Measurements from ENCODE around the gene WDFY4.

The WDFY4 gene

DNA sequence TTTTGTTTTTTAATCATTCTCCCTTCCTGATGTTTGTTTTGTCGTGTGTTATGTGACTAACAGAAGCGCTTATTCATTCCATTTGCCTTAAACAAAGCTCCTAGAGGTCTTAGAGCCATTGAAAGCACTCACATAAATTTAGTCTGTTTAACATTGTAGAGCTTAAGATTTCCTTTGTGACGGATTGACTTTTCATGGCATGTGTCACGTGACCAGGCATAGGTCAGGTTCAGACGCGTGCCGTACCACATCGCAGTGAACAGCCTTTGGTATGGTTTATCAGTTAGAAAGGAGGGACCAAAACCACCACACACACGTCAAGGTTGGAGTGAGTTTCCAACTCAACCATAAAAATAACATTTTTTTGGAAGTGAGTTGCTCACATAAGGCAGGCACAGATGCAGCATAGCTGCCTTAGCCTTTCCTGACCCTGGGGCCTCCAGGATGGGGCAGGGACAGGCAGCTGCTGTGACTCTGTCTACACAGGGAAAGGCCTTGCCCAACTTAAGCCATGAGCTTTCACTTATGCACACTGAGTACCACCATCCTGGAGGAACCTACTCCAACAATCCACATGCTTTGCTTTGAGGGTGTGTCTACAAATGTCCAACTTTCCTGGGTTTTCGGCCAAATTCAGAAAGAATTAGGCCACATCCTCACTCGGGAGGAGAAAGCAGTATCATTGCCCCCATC is 55.5 kb downstream of the WDFY4 start:
- DNase-seq, result no peak

DNA sequence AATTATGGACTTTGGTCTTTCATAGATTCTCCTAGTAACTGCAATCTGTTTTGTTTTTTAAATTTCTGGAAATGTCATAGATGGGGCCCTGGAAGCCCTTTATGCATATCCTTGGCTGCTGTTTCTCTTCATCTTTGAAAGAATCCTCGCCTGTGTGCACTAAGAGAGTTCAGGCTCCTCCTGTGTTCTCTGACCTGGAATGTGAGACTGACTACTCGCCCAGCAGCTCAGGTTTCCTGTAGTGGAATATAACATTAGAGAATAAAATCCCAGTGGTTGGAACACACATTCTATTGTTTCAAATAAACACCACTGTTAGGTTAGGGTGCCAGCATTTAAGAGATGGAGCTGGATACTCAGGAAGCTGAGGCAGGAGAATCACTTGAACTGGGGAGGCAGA is 56.3 kb downstream of the WDFY4 start:
- no peak for DNase-seq

DNA sequence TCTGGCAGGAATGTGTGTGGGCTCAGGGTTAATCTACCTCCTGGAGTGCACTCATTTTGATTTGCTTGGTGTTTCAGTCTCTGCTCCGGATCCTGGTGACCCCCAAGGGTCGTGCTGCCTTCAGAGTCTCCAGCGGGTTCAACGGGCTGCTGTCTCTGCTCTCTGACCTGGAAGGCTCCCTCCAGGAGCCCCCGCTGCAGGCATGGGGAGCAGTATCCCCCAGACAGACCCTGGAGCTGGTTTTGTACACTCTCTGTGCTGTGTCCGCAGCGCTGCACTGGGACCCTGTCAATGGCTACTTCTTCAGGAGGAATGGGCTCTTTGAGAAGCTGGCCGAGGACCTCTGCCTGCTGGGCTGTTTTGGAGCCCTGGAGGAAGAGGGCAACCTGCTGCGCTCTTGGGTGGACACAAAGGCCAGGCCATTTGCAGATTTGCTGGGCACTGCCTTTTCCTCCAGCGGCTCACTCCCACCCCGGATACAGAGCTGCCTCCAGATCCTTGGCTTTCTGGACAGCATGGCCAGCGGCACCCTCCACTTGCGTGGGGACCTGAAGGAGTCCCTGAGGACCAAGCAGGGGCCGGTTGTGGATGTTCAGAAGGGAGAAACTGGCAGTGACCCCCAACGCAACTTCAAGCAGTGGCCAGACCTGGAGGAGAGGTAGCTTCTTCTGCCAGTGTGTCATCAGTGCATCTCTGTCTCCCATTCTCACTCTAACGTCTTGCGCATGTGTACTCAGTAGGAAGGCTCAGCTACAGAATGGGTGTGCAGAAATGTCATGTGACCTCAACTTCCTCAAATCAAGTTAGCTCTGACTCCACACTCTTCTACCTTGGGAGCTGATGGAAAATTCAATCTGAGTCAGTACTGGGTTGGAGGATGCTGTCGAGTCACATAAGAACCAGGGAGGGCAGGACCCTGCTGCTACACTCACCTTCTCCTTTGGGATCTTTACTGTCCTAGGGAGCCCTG is 58.5 kb downstream of the WDFY4 start:
- no peak for DNase-seq

DNA sequence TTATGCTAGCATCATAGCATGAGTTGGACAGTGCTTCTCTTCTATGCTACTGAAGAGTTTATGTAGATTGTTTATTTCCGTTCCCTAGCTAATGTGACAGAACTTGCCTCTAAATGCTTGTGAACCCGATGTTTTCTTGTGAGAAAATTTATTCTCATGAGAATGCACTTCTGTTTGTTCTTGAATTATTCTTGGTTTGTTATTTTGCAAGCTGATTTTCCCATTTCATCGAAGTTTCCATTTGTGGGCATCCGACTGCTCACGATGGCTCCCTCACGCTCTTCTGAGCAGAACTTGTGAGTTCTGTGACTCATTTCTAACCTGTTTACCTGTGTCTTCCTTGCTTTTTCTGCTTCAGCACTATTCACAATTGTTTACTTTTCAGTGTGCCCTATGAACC is 59.9 kb downstream of the WDFY4 start:
- no peak for DNase-seq

DNA sequence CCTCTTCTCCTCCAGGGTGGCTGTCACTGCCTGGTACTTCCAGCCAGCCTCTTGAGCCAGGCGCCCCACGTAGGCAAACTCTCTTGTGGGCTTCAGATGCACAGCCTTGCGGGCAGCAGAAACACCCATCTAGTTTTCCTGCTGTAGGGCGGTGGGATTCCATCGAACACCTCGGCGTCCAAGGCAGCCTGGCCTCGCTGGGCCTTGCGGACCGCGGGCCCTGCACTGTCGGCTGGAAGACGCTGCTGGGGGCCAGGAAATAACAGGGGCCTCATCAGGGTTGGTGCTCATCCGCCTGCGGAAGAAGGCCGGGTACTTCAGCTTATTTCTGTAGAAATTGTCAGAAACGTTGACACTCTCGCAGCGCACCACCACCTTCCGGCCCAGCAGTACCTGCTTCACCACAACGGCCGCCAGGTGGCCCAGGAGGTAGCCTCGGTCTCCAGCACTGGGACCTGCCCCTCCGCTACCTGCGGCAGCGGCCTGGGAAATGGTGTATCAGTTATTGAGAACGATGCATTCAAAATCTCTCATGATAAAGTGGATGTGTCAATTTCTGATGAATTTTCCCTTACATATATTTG is 61.1 kb downstream of the WDFY4 start:
- DNase-seq, result no peak

DNA sequence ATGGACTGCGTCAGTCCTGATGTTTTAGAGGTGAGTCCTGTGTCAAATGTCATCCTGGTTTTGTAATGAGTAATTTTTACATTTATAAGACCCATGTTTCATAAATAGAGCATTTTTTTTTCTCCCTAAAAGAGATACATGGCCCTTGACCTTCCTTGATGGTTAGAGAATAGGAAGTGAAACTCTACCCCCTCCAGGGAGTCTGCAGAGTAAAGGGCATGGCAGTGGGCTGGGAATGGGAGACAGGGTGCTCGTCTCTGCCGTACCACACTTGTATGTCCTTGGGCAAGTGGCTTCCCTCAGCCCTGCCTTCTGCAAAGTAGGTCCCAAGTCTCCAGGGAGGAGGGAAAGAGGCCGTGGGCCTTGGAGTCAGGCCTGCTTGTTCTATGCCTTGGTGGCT is 63.9 kb downstream of the WDFY4 start:
- DNase-seq, result no peak

DNA sequence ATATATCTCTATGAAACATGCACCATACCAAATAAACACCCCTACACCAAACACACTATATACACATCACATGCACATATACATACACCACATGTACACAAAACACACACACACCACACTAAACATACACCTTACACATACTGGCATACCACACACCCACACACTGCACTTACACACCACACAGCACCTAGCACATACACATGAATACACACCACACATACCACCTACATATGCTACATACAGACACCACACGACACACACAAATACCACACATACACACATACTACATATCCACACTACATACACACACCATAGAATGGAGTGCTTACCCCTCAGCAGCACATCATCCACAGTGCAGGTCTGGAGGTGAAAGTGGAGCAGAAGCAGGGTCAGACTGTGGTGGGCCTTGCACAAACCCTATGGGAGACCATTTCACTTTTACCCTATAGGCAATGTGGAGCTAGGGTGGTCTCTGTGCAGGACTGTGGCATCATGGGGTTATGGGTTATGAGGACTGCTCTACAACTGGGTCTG is 64.6 kb downstream of the WDFY4 start:
- DNase-seq, result no peak

DNA sequence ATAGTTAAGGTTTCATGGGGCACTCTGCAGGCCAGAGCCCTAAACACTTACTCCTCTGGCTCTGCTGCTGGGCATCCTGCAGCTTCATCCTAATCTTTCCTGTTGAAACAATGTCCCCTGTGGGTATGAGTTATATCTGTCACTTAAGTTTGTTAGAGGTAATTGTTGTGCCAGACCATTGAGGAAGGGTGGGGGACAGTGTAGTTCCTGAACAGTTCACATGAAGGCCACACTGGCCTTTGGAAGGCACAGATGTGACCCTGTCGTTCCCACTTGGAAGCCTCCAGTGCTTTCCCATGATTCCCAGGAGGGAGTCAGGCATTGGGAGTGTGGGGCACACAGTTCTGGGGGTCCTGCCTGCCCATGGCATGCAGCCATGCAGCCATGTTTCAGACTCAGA is 65.3 kb downstream of the WDFY4 start:
- no peak for DNase-seq

DNA sequence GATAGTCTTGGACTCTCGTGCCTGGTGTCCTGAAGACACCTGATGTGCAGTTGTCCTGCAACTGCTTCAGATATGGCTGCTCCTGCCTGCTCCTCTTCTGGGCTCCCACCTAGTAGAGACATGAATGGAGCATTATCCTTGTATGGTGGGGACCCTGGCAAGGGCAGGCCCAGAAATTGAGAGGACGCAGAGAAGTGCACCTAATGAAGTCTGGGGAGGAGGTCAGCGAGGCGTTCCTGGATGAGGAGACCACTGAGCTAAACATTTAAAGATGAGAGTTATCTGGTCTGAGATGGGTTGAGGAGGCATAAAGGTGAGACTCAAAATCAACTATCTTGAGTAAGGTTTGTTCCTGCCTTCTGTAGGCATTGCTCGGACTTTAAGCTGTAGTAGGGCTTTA is 66.3 kb downstream of the WDFY4 start:
- DNase-seq, result no peak

DNA sequence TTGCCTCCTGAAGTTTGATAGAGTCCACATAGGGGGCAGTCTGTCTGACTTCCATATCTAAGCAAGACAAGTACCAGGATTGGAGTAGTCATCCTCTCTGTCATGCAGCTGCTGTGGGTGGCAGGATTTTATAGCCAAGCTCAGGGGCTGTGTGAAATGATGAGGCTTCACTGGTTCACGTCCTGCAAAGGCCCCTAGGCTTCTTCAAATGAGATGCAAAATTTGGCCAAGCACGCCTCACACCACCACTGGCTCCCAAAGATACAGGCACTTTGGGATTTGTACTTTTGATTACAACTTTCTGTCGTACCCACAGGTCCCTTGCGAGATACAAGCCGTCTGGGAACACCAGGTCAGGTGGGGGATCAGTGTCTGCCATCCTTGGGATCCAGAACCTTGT is 67.1 kb downstream of the WDFY4 start:
- no peak for DNase-seq

DNA sequence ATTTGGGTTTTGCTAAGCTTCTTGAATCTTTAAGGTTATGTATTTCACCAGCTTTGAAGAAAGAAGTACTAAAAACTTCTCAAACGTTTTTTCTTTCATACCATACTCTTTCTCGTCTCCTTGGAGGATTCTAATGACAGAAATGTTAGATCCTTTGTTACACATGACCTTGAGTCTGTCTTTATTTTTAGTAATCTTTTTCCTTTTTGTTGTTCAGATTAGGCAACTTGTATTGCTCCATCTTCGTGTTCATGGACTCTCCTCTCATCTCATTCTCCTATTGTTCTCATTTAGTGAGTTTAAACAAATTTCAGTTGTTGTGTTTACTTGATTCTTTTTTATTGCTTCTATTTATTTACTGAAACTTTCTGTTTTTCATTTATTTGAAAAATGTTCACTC is 73.7 kb downstream of the WDFY4 start:
- DNase-seq, result no peak

DNA sequence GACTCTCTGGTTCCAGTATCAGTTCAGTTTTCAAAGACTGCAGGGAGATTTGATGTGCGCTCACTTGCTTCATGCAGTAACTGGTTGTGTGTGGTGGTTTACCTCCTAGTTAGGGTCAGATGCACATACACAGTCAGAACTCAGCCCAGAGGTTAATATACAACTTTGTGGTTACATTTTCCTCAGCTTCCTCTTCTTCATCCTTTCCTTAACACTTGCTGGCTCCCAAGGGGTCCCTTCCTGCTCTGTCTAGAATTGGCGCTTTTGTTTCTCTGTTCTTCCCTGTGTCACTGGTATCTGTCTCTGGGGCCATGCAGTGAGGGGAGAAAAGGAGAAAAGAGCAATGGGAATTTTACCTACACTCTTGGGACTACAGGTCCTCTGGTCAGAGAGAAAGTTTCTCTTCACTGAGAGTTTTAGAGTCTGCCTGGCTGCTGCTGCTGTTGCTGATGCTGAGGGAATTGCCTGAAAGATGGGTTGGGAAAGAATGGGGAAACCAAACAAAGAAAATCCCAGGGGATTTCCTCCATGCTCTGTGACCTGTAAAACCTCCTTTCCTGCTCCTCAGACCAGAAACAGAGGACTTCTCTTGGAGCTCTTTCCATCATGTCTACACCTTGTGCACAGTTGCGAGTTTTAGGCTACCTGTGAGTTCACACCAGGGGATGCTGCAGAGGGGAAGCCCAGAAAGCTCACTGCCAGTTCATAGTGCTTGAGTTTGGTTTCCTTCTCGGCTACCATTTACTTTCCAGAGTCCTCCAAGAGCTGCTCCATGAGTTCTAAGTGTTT is 74.6 kb downstream of the WDFY4 start:
- DNase-seq, result no peak

DNA sequence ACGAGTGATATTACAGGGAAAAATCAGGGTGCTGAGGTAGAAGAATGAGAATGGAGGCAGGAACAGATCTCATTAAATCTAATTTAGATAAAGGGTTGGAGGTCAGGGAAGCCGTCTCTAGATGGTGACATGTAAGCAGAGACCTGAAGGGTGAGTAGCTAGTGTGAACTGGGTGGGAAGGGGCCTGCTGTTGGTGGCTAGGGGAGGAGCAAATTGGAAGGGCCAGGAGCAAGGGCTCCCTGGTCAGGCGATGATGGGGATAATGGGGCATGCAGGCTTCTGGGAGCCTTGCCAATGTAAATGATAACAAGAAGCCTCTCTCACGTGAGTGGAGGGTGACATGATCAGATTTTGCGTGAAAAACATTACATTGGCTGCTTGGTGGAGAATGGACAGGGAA is 76.3 kb downstream of the WDFY4 start:
- no peak for DNase-seq

DNA sequence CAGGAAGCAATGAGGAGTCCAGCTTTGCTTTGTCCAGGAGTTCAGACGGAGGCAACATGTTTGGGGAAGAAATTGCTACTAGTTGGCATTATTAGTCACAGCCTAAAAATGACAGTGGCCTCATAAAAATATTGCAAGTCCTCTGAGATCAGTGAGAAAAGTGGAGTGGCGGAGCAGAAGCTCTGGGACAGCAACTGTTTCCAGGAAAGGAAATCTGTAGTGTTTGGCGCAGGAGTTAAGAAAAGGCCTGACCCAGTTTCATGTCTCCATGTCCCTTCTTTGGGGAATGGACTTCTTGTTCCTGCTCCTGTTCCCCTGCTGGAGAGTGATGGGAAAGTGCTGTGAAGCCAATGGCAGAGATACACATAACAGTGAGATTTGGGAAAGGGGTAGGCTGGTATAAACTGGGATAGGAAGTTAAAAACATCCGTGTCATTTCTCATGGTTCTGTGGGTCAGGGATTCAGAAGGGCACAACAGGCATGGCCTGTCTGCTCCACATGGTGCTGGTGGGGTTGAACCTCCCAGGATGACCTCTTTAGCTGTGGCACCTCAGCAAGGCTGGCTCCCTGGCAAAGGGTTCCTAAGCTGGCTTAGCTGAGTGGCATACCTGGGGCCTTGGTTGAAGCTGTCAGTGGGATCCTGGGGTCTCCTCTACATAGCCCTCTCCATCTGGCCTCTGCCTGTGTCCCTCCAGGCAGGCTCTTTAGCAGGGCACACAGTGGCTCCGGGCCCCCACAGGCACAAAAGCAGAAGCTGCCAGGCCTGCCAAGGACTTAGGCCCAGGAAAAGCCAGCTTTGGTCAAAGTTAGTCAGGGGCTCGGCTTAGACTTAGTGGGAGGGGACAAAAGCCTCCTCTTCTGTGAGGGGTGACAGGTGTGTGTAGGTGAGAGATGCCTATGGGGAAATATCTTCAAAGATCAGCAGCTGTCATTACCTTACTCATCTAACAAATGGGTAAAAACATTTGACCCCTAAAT is 77.7 kb downstream of the WDFY4 start:
- DNase-seq, result no peak

DNA sequence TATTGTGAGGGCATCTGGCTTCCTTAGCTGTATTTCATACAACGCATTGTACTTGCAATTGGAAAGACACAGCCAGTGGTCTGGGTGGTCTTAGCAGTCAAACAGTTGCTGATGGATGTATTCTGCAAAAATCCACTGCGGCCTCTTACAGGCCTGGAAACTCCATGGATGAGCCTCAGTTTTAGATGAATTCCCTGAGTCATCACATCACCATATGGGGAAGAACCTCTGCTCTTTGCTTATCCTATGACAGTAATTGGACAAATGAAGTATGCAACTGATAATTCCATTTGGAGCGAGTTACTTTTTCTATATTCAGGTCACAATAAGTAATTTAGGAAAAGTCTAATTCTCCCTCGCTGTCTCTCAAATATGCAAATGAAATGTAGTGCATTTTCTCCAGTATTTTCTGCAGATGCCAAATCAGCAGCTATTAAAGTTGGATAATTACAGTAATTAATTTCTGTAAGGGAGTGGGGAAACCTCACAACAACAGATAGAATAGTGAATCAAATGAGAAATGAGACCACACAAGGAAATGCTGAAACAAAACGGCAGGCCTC is 78.8 kb downstream of the WDFY4 start:
- DNase-seq, result no peak

DNA sequence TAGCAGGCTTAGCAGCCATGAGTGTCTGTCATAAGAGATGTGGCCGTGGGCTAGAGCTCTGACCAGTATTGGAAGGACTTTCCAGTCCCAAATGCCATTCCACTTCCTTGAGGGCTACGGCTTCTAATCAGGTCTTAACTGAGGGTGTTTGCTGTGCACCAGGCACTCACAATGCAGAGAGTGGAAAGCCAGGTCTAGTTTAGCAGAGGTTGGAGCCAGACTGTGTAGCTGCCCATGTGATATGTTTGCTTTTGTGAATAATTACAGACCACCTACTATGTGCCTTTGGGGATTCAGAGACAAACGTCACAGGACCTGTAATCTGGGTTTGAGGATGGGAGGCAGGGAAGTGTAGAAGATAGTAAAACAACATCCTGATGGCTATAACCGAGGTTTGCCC is 79.8 kb downstream of the WDFY4 start:
- no peak for DNase-seq

DNA sequence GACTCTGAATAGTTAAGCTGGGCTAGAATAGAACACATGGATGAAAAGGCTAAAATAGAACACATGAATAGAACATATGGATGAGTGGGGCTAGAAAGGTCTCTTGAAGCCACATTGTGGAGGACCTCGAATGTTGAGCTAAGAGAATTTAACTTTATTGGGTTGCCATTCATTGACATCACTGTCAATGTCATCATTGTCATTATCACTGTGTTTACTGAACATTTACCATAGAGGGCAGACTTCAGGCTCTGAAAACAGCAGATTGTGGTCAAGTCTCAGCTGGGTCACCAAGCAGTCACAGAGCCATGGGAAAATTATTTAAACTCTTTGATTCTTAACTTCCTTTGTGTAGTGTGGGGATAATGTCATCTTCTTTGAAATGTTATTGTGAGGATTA is 80.4 kb downstream of the WDFY4 start:
- no peak for DNase-seq

DNA sequence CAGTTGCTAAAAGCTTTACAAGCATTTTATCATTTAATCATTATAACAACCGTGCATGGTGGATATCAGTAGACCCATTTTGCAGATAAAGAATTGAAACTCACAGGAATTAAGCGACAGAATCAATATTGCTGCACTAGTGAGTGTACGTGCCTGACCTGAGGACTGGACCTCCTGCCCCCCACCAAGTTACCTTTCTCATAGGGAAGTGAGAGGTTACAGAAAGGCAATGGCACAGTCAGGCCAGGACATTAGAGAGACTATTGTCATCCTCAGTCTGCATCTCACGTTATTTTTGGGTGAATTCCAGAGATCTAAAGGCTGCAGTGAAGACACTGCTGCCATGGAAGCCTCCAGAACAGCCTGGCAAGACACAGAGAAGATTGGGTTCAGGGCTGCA is 80.9 kb downstream of the WDFY4 start:
- DNase-seq, result no peak

DNA sequence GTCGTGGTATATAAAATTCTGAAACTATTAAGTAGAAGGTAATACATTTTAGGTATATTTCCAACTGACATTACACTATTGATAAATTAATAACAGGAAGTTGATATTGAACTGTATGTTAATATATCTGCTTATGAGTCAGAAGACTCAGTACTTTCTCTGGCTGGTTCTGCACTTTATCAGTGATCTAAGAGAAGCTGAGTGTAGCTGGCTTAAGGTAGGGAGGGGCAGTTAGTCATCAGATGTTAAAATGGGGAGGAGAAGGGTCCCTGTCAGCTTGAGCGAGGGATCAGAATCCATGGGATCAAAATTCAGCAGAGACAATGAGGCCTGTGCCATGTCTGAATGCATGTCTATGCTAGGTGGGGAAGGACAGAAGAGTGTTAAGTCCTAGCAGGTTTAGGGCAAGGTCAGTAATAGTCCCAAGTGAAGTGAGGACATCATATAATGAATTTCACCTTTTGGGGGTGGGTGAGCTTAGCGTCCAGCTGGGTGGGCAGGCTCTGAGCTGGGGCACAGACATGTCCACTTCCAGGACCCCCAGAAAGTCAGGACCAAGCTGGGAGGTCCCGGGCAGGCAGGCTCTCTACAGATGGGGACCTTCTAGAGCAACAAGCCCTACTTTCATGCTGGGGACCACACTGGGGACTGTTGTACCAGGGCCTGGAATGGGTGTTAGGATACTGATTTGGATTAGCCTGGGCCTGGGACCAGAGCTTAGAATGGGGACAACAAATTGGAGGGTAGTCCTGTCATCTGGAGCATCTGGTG is 82.9 kb downstream of the WDFY4 start:
- no peak for DNase-seq
